ENCODE measurements around the gene NTM.

The NTM gene

GRCh38 chr11:131811383-131811782 lies 441.0 kb downstream of the NTM start:
- Histone ChIP-seq H2BK5ac (ENCODE audit: low read length) (no peak overlapping the region), H2AFZ (ENCODE audit: low read length) (no peak overlapping the region), H3K27me3 (ENCODE audit: control insufficient read depth in 3 of 3, insufficient read depth in 3 of 3, low read depth in 1 of 3, low read length in 3 of 3) (no peaks in the 10 kb centered on the region), H3K14ac (ENCODE audit: low read length) (no peak overlapping the region), H2AK5ac (ENCODE audit: low read depth, low read length) (no peak overlapping the region), H3K79me1 (ENCODE audit: low read depth, low read length) (no peaks in the 10 kb centered on the region), H3K9ac (ENCODE audit: low read depth, low read length, poor library complexity) (no peak overlapping the region), H2BK120ac (ENCODE audit: low read depth, low read length) (no peak overlapping the region), H4K8ac (ENCODE audit: low read depth, low read length) (no peak overlapping the region), H3K4me2 (ENCODE audit: insufficient read depth, low read length, poor library complexity, severe bottlenecking) (no peak overlapping the region), H4K91ac (ENCODE audit: low read depth, low read length, poor library complexity) (no peak overlapping the region), H2BK15ac (ENCODE audit: low read length) (no peak overlapping the region), H3K4me1 (ENCODE audit: control insufficient read depth in 2 of 2, insufficient read depth in 1 of 2, low read depth in 1 of 2, low read length in 2 of 2) (peaks cover 0 to 5% of the 10 kb centered on the region in 2 donors), H3K4me3 (ENCODE audit: low read length in 2 of 2) (no peak overlapping the region), H3K9me3 (replicated peaks in 1 of 2; ENCODE audit: control insufficient read depth in 2 of 2, insufficient read depth in 1 of 2, low read depth in 1 of 2, low read length in 2 of 2) (no peaks in the 10 kb centered on the region), H3K36me3 (replicated peaks in 1 of 2; ENCODE audit: control insufficient read depth in 2 of 2, insufficient read depth in 2 of 2, low read length in 2 of 2) (no peaks in the 10 kb centered on the region), H3K27ac (replicated peaks; ENCODE audit: low read length) (no peak overlapping the region), H2BK12ac (ENCODE audit: low read length) (peak overlapping the region; percentile 11), H3K23ac (ENCODE audit: low read depth, low read length, poor library complexity) (no peak overlapping the region), H3K18ac (ENCODE audit: low read length) (no peak overlapping the region), H3K4ac (ENCODE audit: low read length) (no peak overlapping the region)
- no CpG with 5 or more reads among the region's 3 CpGs for WGBS, 2 donors (ENCODE audit: extremely low coverage in 2 of 2, insufficient read length in 2 of 2, insufficient replicate concordance in 1 of 2)
- no peak for DNase-seq (ENCODE audit: low spot score)

- no peak overlapping the region for H3K9ac ChIP-seq (ENCODE audit: low read depth, low read length, poor library complexity)
- H4K8ac ChIP-seq (ENCODE audit: low read depth, low read length) = no peak overlapping the region
- H2BK120ac ChIP-seq (ENCODE audit: low read depth, low read length) = no peak overlapping the region
- H3K18ac ChIP-seq (ENCODE audit: low read length) = no peak overlapping the region
- H2BK12ac ChIP-seq (ENCODE audit: low read length) = no peak overlapping the region
- DNase-seq (ENCODE audit: low spot score) = no peak
- H2BK15ac ChIP-seq (ENCODE audit: low read length) = no peak overlapping the region
- no peak overlapping the region for H4K91ac ChIP-seq (ENCODE audit: low read depth, low read length, poor library complexity)
- H2AFZ ChIP-seq (ENCODE audit: low read length) = no peak overlapping the region
- no peaks in the 10 kb centered on the region for H3K9me3 ChIP-seq (replicated peaks in 1 of 2; ENCODE audit: control insufficient read depth in 2 of 2, insufficient read depth in 1 of 2, low read depth in 1 of 2, low read length in 2 of 2)
- H3K4me3 ChIP-seq (ENCODE audit: low read length in 2 of 2) = no peak overlapping the region
- H3K27ac ChIP-seq (replicated peaks; ENCODE audit: low read length) = no peak overlapping the region
- no peak overlapping the region for H3K14ac ChIP-seq (ENCODE audit: low read length)
- no peak overlapping the region for H3K4ac ChIP-seq (ENCODE audit: low read length)
- H2AK5ac ChIP-seq (ENCODE audit: low read depth, low read length) = no peak overlapping the region
- H3K27me3 ChIP-seq (ENCODE audit: control insufficient read depth in 3 of 3, insufficient read depth in 3 of 3, low read depth in 1 of 3, low read length in 3 of 3) = no peaks in the 10 kb centered on the region
- H3K79me1 ChIP-seq (ENCODE audit: low read depth, low read length) = no peaks in the 10 kb centered on the region
- no peaks in the 10 kb centered on the region for H3K36me3 ChIP-seq (replicated peaks in 1 of 2; ENCODE audit: control insufficient read depth in 2 of 2, insufficient read depth in 2 of 2, low read length in 2 of 2)
- H3K4me2 ChIP-seq (ENCODE audit: insufficient read depth, low read length, poor library complexity, severe bottlenecking) = no peak overlapping the region
- WGBS, 2 donors (ENCODE audit: extremely low coverage in 2 of 2, insufficient read length in 2 of 2, insufficient replicate concordance in 1 of 2) = no CpG with 5 or more reads among the region's 4 CpGs
- peaks cover 0 to 5% of the 10 kb centered on the region in 2 donors for H3K4me1 ChIP-seq (ENCODE audit: control insufficient read depth in 2 of 2, insufficient read depth in 1 of 2, low read depth in 1 of 2, low read length in 2 of 2)
- H3K23ac ChIP-seq (ENCODE audit: low read depth, low read length, poor library complexity) = no peak overlapping the region
- H2BK5ac ChIP-seq (ENCODE audit: low read length) = no peak overlapping the region
These were observed 443.7 kb downstream of the NTM start for GRCh38 chr11:131814108-131814507.

GRCh38 chr11:131815590-131815989 lies 445.2 kb downstream of the NTM start:
- Histone ChIP-seq H3K9me3 (replicated peaks in 1 of 2; ENCODE audit: control insufficient read depth in 2 of 2, insufficient read depth in 1 of 2, low read depth in 1 of 2, low read length in 2 of 2) (no peaks in the 10 kb centered on the region), H4K91ac (ENCODE audit: low read depth, low read length, poor library complexity) (no peak overlapping the region), H3K27ac (replicated peaks; ENCODE audit: low read length) (no peak overlapping the region), H3K9ac (ENCODE audit: low read depth, low read length, poor library complexity) (no peak overlapping the region), H3K4me2 (ENCODE audit: insufficient read depth, low read length, poor library complexity, severe bottlenecking) (no peak overlapping the region), H2AFZ (ENCODE audit: low read length) (no peak overlapping the region), H3K36me3 (replicated peaks in 1 of 2; ENCODE audit: control insufficient read depth in 2 of 2, insufficient read depth in 2 of 2, low read length in 2 of 2) (no peaks in the 10 kb centered on the region), H4K8ac (ENCODE audit: low read depth, low read length) (no peak overlapping the region), H3K4me3 (ENCODE audit: low read length in 2 of 2) (no peak overlapping the region), H3K79me1 (ENCODE audit: low read depth, low read length) (no peaks in the 10 kb centered on the region), H3K23ac (ENCODE audit: low read depth, low read length, poor library complexity) (no peak overlapping the region), H2BK12ac (ENCODE audit: low read length) (no peak overlapping the region), H2AK5ac (ENCODE audit: low read depth, low read length) (no peak overlapping the region), H3K14ac (ENCODE audit: low read length) (no peak overlapping the region), H3K4ac (ENCODE audit: low read length) (no peak overlapping the region), H2BK120ac (ENCODE audit: low read depth, low read length) (no peak overlapping the region), H3K18ac (ENCODE audit: low read length) (no peak overlapping the region), H2BK5ac (ENCODE audit: low read length) (no peak overlapping the region), H2BK15ac (ENCODE audit: low read length) (no peak overlapping the region), H3K4me1 (ENCODE audit: control insufficient read depth in 2 of 2, insufficient read depth in 1 of 2, low read depth in 1 of 2, low read length in 2 of 2) (peaks cover 0 to 6% of the 10 kb centered on the region in 2 donors), H3K27me3 (ENCODE audit: control insufficient read depth in 3 of 3, insufficient read depth in 3 of 3, low read depth in 1 of 3, low read length in 3 of 3) (no peaks in the 10 kb centered on the region)
- no CpG with 5 or more reads among the region's 11 CpGs for WGBS, 2 donors (ENCODE audit: extremely low coverage in 2 of 2, insufficient read length in 2 of 2, insufficient replicate concordance in 1 of 2)
- DNase-seq (ENCODE audit: low spot score) = peak; percentile 58

- H3K27ac ChIP-seq (replicated peaks; ENCODE audit: low read length) = no peak overlapping the region
- no peaks in the 10 kb centered on the region for H3K27me3 ChIP-seq (ENCODE audit: control insufficient read depth in 3 of 3, insufficient read depth in 3 of 3, low read depth in 1 of 3, low read length in 3 of 3)
- no peak overlapping the region for H4K8ac ChIP-seq (ENCODE audit: low read depth, low read length)
- no peak overlapping the region for H3K4me3 ChIP-seq (ENCODE audit: low read length in 2 of 2)
- H3K18ac ChIP-seq (ENCODE audit: low read length) = no peak overlapping the region
- no peak overlapping the region for H4K91ac ChIP-seq (ENCODE audit: low read depth, low read length, poor library complexity)
- peaks cover 0 to 6% of the 10 kb centered on the region in 2 donors for H3K4me1 ChIP-seq (ENCODE audit: control insufficient read depth in 2 of 2, insufficient read depth in 1 of 2, low read depth in 1 of 2, low read length in 2 of 2)
- no peak overlapping the region for H2BK120ac ChIP-seq (ENCODE audit: low read depth, low read length)
- no peak overlapping the region for H2AK5ac ChIP-seq (ENCODE audit: low read depth, low read length)
- H3K14ac ChIP-seq (ENCODE audit: low read length) = no peak overlapping the region
- H3K9me3 ChIP-seq (replicated peaks in 1 of 2; ENCODE audit: control insufficient read depth in 2 of 2, insufficient read depth in 1 of 2, low read depth in 1 of 2, low read length in 2 of 2) = no peaks in the 10 kb centered on the region
- H2BK5ac ChIP-seq (ENCODE audit: low read length) = no peak overlapping the region
- H3K79me1 ChIP-seq (ENCODE audit: low read depth, low read length) = no peaks in the 10 kb centered on the region
- H2AFZ ChIP-seq (ENCODE audit: low read length) = no peak overlapping the region
- DNase-seq (ENCODE audit: low spot score) = no peak
- H2BK15ac ChIP-seq (ENCODE audit: low read length) = no peak overlapping the region
- no peak overlapping the region for H3K23ac ChIP-seq (ENCODE audit: low read depth, low read length, poor library complexity)
- H3K36me3 ChIP-seq (replicated peaks in 1 of 2; ENCODE audit: control insufficient read depth in 2 of 2, insufficient read depth in 2 of 2, low read length in 2 of 2) = no peaks in the 10 kb centered on the region
- no peak overlapping the region for H3K4ac ChIP-seq (ENCODE audit: low read length)
- no peak overlapping the region for H2BK12ac ChIP-seq (ENCODE audit: low read length)
- no peak overlapping the region for H3K9ac ChIP-seq (ENCODE audit: low read depth, low read length, poor library complexity)
- WGBS, 2 donors (ENCODE audit: extremely low coverage in 2 of 2, insufficient read length in 2 of 2, insufficient replicate concordance in 1 of 2) = no CpG with 5 or more reads among the region's 5 CpGs
- no peak overlapping the region for H3K4me2 ChIP-seq (ENCODE audit: insufficient read depth, low read length, poor library complexity, severe bottlenecking)
These were observed 445.6 kb downstream of the NTM start for GRCh38 chr11:131816051-131816450.

Data from neuronal stem cell (in vitro differentiated cells).